HL-60 (cell line): ENCODE measurements around the gene NPHP4.

Experiments
- DNase-seq, 2 experiments: peaks; one replicate each; pipeline ENCODE4 v3.0.0-alpha.2; 2010 to 2020; ENCODE audit warnings: low read depth in 1 of 2, low spot score in 1 of 2
- H3K27ac ChIP-seq: fragments of 250-450 bp; sonication (Bioruptor Pico); replicated peaks from 2 replicates; pipeline ENCODE4 v1.5.1; 2020; ENCODE audit warnings: mild to moderate bottlenecking, moderate library complexity
- H3K27me3 ChIP-seq: fragments of 250-450 bp; sonication (Bioruptor Pico); 2 replicates; pipeline ENCODE4 v1.5.1; 2021; ENCODE audit warnings: mild to moderate bottlenecking, moderate library complexity; ENCODE audit not compliant: insufficient read depth, poor library complexity, severe bottlenecking
- H3K4me3 ChIP-seq: replicated peaks from 2 replicates; pipeline ENCODE4 v1.5.1; 2011; ENCODE audit warnings: mild to moderate bottlenecking, control low read depth, low read length; ENCODE audit not compliant: insufficient read depth
- GABPA ChIP-seq: IDR thresholded peaks from 2 replicates; pipeline ENCODE4 v1.6.1; 2012; ENCODE audit warnings: low read depth
- POLR2AphosphoS5 ChIP-seq: IDR thresholded peaks from 2 replicates; pipeline ENCODE4 v1.6.1; 2012; ENCODE audit warnings: low read depth
- SPI1 ChIP-seq: IDR thresholded peaks from 2 replicates; pipeline ENCODE4 v1.6.1; 2012; ENCODE audit warnings: low read depth, mild to moderate bottlenecking, borderline replicate concordance
- TF ChIP-seq, protein P1 (sequence below): IDR thresholded peaks from 2 replicates; pipeline ENCODE4 v1.6.1; 2012; ENCODE audit warnings: low read depth; ENCODE audit not compliant: insufficient replicate concordance
- TF ChIP-seq, protein P2 (sequence below): IDR thresholded peaks from one replicate; pipeline ENCODE4 v1.5.1; 2011; ENCODE audit warnings: low read length, control low read depth, inconsistent platforms; ENCODE audit not compliant: insufficient read depth

Gene NPHP4

DNA sequence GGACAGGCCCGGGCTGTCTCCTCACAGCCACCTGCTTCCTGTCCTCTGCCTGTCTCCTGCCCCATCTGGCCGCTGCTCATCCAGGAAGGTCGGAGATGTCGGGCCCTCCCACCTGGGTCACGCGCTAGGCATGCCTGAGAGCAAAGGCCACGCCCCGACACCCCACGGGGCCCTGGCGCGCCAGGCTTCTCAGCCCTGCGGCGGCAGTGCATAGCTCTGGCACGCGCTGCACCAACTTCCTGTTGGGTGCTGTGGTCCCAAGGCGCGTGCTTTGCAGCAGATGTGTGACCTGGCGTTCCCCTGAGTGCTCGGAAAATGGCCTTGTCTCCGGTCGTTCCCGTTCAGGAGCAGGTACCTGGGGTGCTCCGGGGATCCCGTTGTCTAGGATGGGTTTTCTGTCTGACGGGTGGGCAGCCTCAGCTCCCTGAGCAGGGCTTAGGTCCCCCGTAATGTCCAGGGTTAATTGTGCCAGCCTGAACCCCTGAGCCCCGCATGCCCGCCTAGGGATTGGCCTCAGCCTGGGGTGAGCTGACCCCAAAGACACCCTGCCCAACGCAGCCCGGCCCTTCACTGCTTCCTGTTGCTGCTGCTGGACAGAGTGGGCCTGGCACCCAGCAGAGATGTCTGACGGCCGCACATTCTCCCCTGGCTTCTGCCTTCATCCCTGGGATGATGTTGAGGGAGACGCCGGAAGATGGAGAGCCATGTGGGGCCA lies 34.0 kb upstream of the NPHP4 start:
- H3K27ac ChIP-seq = peak overlapping the region; percentile 94
- peak; percentile 97 to 99 for DNase-seq
- peak overlapping the region; percentile 83 for H3K4me3 ChIP-seq
- TF ChIP-seq, protein P1, sequence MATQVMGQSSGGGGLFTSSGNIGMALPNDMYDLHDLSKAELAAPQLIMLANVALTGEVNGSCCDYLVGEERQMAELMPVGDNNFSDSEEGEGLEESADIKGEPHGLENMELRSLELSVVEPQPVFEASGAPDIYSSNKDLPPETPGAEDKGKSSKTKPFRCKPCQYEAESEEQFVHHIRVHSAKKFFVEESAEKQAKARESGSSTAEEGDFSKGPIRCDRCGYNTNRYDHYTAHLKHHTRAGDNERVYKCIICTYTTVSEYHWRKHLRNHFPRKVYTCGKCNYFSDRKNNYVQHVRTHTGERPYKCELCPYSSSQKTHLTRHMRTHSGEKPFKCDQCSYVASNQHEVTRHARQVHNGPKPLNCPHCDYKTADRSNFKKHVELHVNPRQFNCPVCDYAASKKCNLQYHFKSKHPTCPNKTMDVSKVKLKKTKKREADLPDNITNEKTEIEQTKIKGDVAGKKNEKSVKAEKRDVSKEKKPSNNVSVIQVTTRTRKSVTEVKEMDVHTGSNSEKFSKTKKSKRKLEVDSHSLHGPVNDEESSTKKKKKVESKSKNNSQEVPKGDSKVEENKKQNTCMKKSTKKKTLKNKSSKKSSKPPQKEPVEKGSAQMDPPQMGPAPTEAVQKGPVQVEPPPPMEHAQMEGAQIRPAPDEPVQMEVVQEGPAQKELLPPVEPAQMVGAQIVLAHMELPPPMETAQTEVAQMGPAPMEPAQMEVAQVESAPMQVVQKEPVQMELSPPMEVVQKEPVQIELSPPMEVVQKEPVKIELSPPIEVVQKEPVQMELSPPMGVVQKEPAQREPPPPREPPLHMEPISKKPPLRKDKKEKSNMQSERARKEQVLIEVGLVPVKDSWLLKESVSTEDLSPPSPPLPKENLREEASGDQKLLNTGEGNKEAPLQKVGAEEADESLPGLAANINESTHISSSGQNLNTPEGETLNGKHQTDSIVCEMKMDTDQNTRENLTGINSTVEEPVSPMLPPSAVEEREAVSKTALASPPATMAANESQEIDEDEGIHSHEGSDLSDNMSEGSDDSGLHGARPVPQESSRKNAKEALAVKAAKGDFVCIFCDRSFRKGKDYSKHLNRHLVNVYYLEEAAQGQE = peak; percentile 69
- TF ChIP-seq GABPA (peak; percentile 34), POLR2AphosphoS5 (peak; percentile 95), SPI1 (no peak)
- TF ChIP-seq, protein P2, sequence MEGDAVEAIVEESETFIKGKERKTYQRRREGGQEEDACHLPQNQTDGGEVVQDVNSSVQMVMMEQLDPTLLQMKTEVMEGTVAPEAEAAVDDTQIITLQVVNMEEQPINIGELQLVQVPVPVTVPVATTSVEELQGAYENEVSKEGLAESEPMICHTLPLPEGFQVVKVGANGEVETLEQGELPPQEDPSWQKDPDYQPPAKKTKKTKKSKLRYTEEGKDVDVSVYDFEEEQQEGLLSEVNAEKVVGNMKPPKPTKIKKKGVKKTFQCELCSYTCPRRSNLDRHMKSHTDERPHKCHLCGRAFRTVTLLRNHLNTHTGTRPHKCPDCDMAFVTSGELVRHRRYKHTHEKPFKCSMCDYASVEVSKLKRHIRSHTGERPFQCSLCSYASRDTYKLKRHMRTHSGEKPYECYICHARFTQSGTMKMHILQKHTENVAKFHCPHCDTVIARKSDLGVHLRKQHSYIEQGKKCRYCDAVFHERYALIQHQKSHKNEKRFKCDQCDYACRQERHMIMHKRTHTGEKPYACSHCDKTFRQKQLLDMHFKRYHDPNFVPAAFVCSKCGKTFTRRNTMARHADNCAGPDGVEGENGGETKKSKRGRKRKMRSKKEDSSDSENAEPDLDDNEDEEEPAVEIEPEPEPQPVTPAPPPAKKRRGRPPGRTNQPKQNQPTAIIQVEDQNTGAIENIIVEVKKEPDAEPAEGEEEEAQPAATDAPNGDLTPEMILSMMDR = no peak
- no peaks in the 10 kb centered on the region for H3K27me3 ChIP-seq

DNA sequence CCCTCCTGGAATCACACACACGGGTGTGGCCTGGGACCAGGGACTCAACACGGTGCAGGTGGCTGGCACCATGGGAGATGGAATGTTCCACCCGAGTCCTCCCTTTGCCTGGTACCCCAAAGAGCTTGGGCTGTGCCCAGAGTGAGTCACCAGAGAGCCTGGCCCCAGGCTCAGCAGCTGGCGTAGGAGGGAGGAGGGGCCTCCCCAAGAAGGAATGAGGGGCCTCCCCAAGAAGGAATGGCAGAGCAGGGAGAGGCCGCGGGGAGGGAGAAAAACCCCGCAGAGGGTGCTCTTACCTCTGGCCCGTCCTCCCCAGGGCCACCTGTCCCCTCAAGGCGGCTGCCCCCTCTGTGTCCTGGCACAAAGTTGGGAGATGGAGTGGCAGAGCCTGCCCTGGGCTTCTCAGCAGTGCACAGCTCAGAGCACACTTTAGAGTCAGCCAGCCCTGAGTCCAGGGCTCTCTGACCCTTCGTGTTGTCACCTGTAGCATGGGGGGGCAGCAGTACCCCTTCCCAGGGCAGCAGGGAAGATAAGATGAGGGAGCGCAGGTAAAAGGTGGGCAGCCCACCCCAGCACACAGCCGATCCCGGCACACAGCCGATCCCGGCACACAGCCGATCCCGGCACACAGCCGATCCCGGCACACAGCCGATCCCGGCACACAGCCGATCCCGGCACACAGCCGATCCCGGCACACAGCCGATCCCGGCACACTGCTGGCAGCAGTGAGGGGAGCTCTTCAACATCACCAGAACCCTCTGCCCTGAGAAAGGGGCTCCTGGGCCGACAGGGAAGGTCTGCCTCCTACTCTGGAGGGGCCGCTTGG lies 33.3 kb upstream of the NPHP4 start:
- DNase-seq = no peak
- H3K27me3 ChIP-seq = no peaks in the 10 kb centered on the region
- peak overlapping the region; percentile 94 for H3K27ac ChIP-seq
- TF ChIP-seq GABPA (no peak), POLR2AphosphoS5 (no peak), SPI1 (no peak)
- TF ChIP-seq, protein P1 = no peak
- TF ChIP-seq, protein P2 = no peak
- H3K4me3 ChIP-seq = peak overlapping the region; percentile 83

GRCh38 chr1:6024376-6024775 lies 32.2 kb upstream of the NPHP4 start:
- no peak overlapping the region for H3K27ac ChIP-seq

More at GRCh38 chr1:6024376-6024775, 32.2 kb upstream of the NPHP4 start:
- no peak overlapping the region for H3K4me3 ChIP-seq
- no peak for DNase-seq
- no peaks in the 10 kb centered on the region for H3K27me3 ChIP-seq
- TF ChIP-seq SPI1 = no peak
- no peak for TF ChIP-seq POLR2AphosphoS5
- TF ChIP-seq, protein P2 = no peak
- no peak for TF ChIP-seq GABPA
- TF ChIP-seq, protein P1 = no peak
